ENCODE data around the gene NRROS.

NRROS gene

DNA sequence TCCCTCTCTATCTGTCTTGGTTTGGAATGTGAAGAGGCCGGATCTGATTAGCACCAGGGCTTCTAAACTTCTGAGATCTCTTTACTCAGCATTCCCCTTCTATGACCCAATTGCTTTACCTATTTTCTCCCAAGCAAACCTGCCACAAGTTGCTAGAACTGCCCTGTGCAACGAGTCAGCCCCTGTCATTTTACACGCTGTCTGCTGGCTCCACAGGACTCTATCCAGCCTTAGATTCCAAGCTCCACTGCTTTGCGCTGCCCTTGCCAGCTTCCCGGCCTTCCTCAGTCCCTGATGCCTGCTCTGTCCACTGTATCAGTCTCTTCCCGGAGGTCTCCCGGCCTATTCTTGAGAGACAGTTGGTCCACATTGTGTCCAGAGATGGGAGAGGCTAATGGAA is 60.3 kb downstream of the NRROS start:
- Histone ChIP-seq H2AFZ (ENCODE audit: insufficient read depth, low read length, poor library complexity) (no peak overlapping the region), H3K27me3 (ENCODE audit: insufficient read depth, low read length) (no peaks in the 10 kb centered on the region), H3K27ac (ENCODE audit: low read depth, low read length) (no peak overlapping the region), H3K14ac (ENCODE audit: low read length) (no peak overlapping the region), H3K18ac (ENCODE audit: low read length) (no peak overlapping the region), H3K36me3 (ENCODE audit: control insufficient read depth in 1 of 2, insufficient read depth in 2 of 2, low read length in 2 of 2) (no peaks in the 10 kb centered on the region), H2AK5ac (ENCODE audit: low read length) (no peak overlapping the region), H3K4me1 (ENCODE audit: control insufficient read depth in 1 of 2, insufficient read depth in 2 of 2, low read length in 2 of 2) (peaks cover 0 to 1% of the 10 kb centered on the region in 2 experiments), H2BK12ac (ENCODE audit: low read length) (no peak overlapping the region), H3K23ac (ENCODE audit: low read length) (no peak overlapping the region), H3K79me1 (ENCODE audit: low read length) (no peaks in the 10 kb centered on the region), H3K9me3 (ENCODE audit: insufficient read depth, low read depth, low read length) (peaks cover 6% of the 10 kb centered on the region), H3K4me3 (ENCODE audit: low read depth, low read length) (no peak overlapping the region), H2BK5ac (ENCODE audit: low read depth, low read length, poor library complexity) (no peak overlapping the region), H4K12ac (ENCODE audit: low read depth, low read length) (no peak overlapping the region), H4K91ac (ENCODE audit: low read depth, low read length) (no peak overlapping the region), H3K9ac (ENCODE audit: low read length) (no peak overlapping the region), H3K4ac (ENCODE audit: low read depth, low read length) (no peak overlapping the region), H3K79me2 (ENCODE audit: control insufficient read depth, insufficient read depth, low read length, poor library complexity) (no peaks in the 10 kb centered on the region), H2BK120ac (ENCODE audit: insufficient read depth, low read length, poor library complexity) (no peak overlapping the region), H4K8ac (ENCODE audit: low read depth, low read length) (no peak overlapping the region), H3K4me2 (ENCODE audit: low read length) (no peak overlapping the region)
- DNase-seq = no peak
- WGBS (ENCODE audit: extremely low coverage, insufficient coverage, insufficient read length) = no CpG with 5 or more reads among the region's 7 CpGs

DNA sequence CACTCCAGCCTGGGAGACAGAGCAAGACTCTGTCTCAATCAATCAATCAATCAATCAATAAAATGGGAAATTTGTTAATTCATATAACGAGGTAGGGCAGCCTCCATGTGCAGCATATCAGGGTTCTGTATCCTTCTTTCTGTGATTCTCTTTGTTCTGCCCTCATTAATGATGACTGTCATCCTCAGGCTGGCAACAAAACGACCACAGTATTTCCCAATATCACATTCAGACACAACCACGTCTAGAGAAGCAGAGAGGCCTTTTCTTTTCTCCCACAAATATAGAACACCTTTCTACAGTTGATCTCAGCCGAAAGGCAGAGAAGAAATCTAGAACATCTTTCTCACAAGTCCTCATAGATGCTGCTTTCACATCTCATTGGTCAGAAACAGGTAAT is 61.3 kb downstream of the NRROS start:
- H2BK12ac ChIP-seq (ENCODE audit: low read length) = no peak overlapping the region
- no peak overlapping the region for H3K9ac ChIP-seq (ENCODE audit: low read length)
- no peak overlapping the region for H3K4me3 ChIP-seq (ENCODE audit: low read depth, low read length)
- H3K27ac ChIP-seq (ENCODE audit: low read depth, low read length) = no peak overlapping the region
- peaks cover 0 to 1% of the 10 kb centered on the region in 2 experiments for H3K4me1 ChIP-seq (ENCODE audit: control insufficient read depth in 1 of 2, insufficient read depth in 2 of 2, low read length in 2 of 2)
- H4K12ac ChIP-seq (ENCODE audit: low read depth, low read length) = no peak overlapping the region
- no peak overlapping the region for H3K4me2 ChIP-seq (ENCODE audit: low read length)
- WGBS (ENCODE audit: extremely low coverage, insufficient coverage, insufficient read length) = no CpG with 5 or more reads among the region's 4 CpGs
- H4K91ac ChIP-seq (ENCODE audit: low read depth, low read length) = no peak overlapping the region
- H3K79me2 ChIP-seq (ENCODE audit: control insufficient read depth, insufficient read depth, low read length, poor library complexity) = no peaks in the 10 kb centered on the region
- no peak overlapping the region for H3K14ac ChIP-seq (ENCODE audit: low read length)
- H3K23ac ChIP-seq (ENCODE audit: low read length) = no peak overlapping the region
- no peak overlapping the region for H2AFZ ChIP-seq (ENCODE audit: insufficient read depth, low read length, poor library complexity)
- H3K18ac ChIP-seq (ENCODE audit: low read length) = no peak overlapping the region
- H3K36me3 ChIP-seq (ENCODE audit: control insufficient read depth in 1 of 2, insufficient read depth in 2 of 2, low read length in 2 of 2) = no peaks in the 10 kb centered on the region
- H3K4ac ChIP-seq (ENCODE audit: low read depth, low read length) = no peak overlapping the region
- no peak overlapping the region for H2BK120ac ChIP-seq (ENCODE audit: insufficient read depth, low read length, poor library complexity)
- H3K27me3 ChIP-seq (ENCODE audit: insufficient read depth, low read length) = no peaks in the 10 kb centered on the region
- no peak overlapping the region for H2AK5ac ChIP-seq (ENCODE audit: low read length)
- no peak overlapping the region for H2BK5ac ChIP-seq (ENCODE audit: low read depth, low read length, poor library complexity)
- H3K9me3 ChIP-seq (ENCODE audit: insufficient read depth, low read depth, low read length) = no peaks in the 10 kb centered on the region
- no peak overlapping the region for H4K8ac ChIP-seq (ENCODE audit: low read depth, low read length)
- no peak for DNase-seq
- no peaks in the 10 kb centered on the region for H3K79me1 ChIP-seq (ENCODE audit: low read length)

- Histone ChIP-seq H3K36me3 (ENCODE audit: control insufficient read depth in 1 of 2, insufficient read depth in 2 of 2, low read length in 2 of 2) (no peaks in the 10 kb centered on the region), H3K4me2 (ENCODE audit: low read length) (no peak overlapping the region), H2BK12ac (ENCODE audit: low read length) (no peak overlapping the region), H3K79me1 (ENCODE audit: low read length) (no peaks in the 10 kb centered on the region), H3K14ac (ENCODE audit: low read length) (no peak overlapping the region), H3K79me2 (ENCODE audit: control insufficient read depth, insufficient read depth, low read length, poor library complexity) (no peaks in the 10 kb centered on the region), H2BK5ac (ENCODE audit: low read depth, low read length, poor library complexity) (no peak overlapping the region), H2AFZ (ENCODE audit: insufficient read depth, low read length, poor library complexity) (no peak overlapping the region), H2BK120ac (ENCODE audit: insufficient read depth, low read length, poor library complexity) (no peak overlapping the region), H3K18ac (ENCODE audit: low read length) (no peak overlapping the region), H3K27ac (ENCODE audit: low read depth, low read length) (no peak overlapping the region), H3K27me3 (ENCODE audit: insufficient read depth, low read length) (no peaks in the 10 kb centered on the region), H4K12ac (ENCODE audit: low read depth, low read length) (no peak overlapping the region), H3K9me3 (ENCODE audit: insufficient read depth, low read depth, low read length) (no peaks in the 10 kb centered on the region), H4K8ac (ENCODE audit: low read depth, low read length) (no peak overlapping the region), H3K4me3 (ENCODE audit: low read depth, low read length) (no peak overlapping the region), H3K4me1 (ENCODE audit: control insufficient read depth in 1 of 2, insufficient read depth in 2 of 2, low read length in 2 of 2) (peaks cover 0 to under 1% of the 10 kb centered on the region in 2 experiments), H2AK5ac (ENCODE audit: low read length) (no peak overlapping the region), H3K9ac (ENCODE audit: low read length) (no peak overlapping the region), H4K91ac (ENCODE audit: low read depth, low read length) (no peak overlapping the region), H3K23ac (ENCODE audit: low read length) (no peak overlapping the region), H3K4ac (ENCODE audit: low read depth, low read length) (no peak overlapping the region)
- WGBS (ENCODE audit: extremely low coverage, insufficient coverage, insufficient read length) = no CpG with 5 or more reads among the region's 5 CpGs
- no peak for DNase-seq
These were observed 66.8 kb downstream of the NRROS start for GRCh38 chr3:196706327-196706726.

DNA sequence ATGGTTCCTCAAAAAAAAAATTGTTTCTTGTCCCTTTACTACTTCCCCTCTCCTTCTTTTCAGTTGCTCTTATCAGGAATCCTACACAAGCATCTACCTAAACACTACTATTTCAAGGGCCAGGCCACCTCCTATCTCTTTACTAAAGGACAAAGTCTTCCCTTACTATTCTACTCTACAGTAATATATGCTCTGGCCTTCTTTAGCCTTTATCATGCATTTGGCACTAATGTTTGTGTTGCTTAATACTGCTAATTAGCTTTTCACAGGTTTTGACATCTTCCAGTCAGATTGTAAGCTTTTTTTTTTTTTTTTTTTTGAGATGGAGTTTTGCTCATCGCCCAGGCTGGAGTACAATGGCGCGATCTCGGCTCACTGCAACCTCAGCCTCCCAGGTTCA is 67.2 kb downstream of the NRROS start:
- Histone ChIP-seq H3K23ac (ENCODE audit: low read length) (no peak overlapping the region), H3K14ac (ENCODE audit: low read length) (no peak overlapping the region), H3K79me2 (ENCODE audit: control insufficient read depth, insufficient read depth, low read length, poor library complexity) (no peaks in the 10 kb centered on the region), H2BK12ac (ENCODE audit: low read length) (no peak overlapping the region), H2AK5ac (ENCODE audit: low read length) (no peak overlapping the region), H3K36me3 (ENCODE audit: control insufficient read depth in 1 of 2, insufficient read depth in 2 of 2, low read length in 2 of 2) (no peaks in the 10 kb centered on the region), H3K4me3 (ENCODE audit: low read depth, low read length) (no peak overlapping the region), H2BK120ac (ENCODE audit: insufficient read depth, low read length, poor library complexity) (no peak overlapping the region), H3K18ac (ENCODE audit: low read length) (no peak overlapping the region), H2BK5ac (ENCODE audit: low read depth, low read length, poor library complexity) (no peak overlapping the region), H3K4me2 (ENCODE audit: low read length) (no peak overlapping the region), H3K4me1 (ENCODE audit: control insufficient read depth in 1 of 2, insufficient read depth in 2 of 2, low read length in 2 of 2) (peaks cover 0 to 4% of the 10 kb centered on the region in 2 experiments), H3K79me1 (ENCODE audit: low read length) (no peaks in the 10 kb centered on the region), H3K9ac (ENCODE audit: low read length) (no peak overlapping the region), H4K91ac (ENCODE audit: low read depth, low read length) (no peak overlapping the region), H3K27me3 (ENCODE audit: insufficient read depth, low read length) (no peaks in the 10 kb centered on the region), H3K9me3 (ENCODE audit: insufficient read depth, low read depth, low read length) (no peaks in the 10 kb centered on the region), H3K27ac (ENCODE audit: low read depth, low read length) (no peak overlapping the region), H3K4ac (ENCODE audit: low read depth, low read length) (no peak overlapping the region), H4K12ac (ENCODE audit: low read depth, low read length) (no peak overlapping the region), H2AFZ (ENCODE audit: insufficient read depth, low read length, poor library complexity) (no peak overlapping the region), H4K8ac (ENCODE audit: low read depth, low read length) (no peak overlapping the region)
- DNase-seq = no peak
- no CpG with 5 or more reads among the region's 4 CpGs for WGBS (ENCODE audit: extremely low coverage, insufficient coverage, insufficient read length)

All from trophoblast cell (in vitro differentiated cells and primary cell).